Spinal cord (tissue), 10 donors: ENCODE data around the gene OR51D1. TPM values are rescaled to one million over a fixed set of nuclear protein-coding genes. Genes with fewer than 3 reads are reported as not detected.
A peak's percentile ranks its signal among the peaks of the same experiment; 100 is the strongest.

Source experiments
- DNase-seq, 6 donors: peaks; one replicate each; pipeline versions ENCODE4 v3.0.0 to v3.0.0-alpha.2; 2013 to 2015; ENCODE audit warnings: low spot score in 6 of 6, low read depth in 4 of 6
- H3K27ac ChIP-seq: one replicate; pipeline ENCODE4 v1.5.1; 2013; ENCODE audit warnings: low read depth, low read length, control low read depth
- H3K27me3 ChIP-seq: one replicate; pipeline ENCODE4 v1.6.1; 2013; ENCODE audit warnings: low read length; ENCODE audit not compliant: control insufficient read depth, insufficient read depth
- H3K36me3 ChIP-seq: one replicate; pipeline ENCODE4 v1.6.1; 2013; ENCODE audit warnings: low read length; ENCODE audit not compliant: control insufficient read depth, insufficient read depth
- H3K4me1 ChIP-seq: one replicate; pipeline ENCODE4 v1.6.1; 2013; ENCODE audit warnings: low read length; ENCODE audit not compliant: control insufficient read depth, insufficient read depth
- H3K4me3 ChIP-seq: one replicate; pipeline ENCODE4 v1.5.1; 2013; ENCODE audit warnings: low read depth, low read length, control low read depth
- H3K9me3 ChIP-seq: one replicate; pipeline ENCODE4 v1.6.1; 2013; ENCODE audit warnings: low read length; ENCODE audit not compliant: control insufficient read depth, insufficient read depth
- WGBS: methylation state at CpG from one replicate; pipeline ENCODE4 v1.1.5; 2013; ENCODE audit warnings: missing lambda C conversion rate; ENCODE audit not compliant: insufficient coverage; 5-methylcytosine and 5-hydroxymethylcytosine counted together
- polyA plus RNA-seq, 2 donors: library from polyadenylated mRNA; unstranded; fragments of 120-200 nt; gene quantifications; one replicate each; pipeline ENCODE4 v1.2.1, GENCODE V29; 2013; ENCODE audit not compliant: insufficient read length in 2 of 2
- total RNA-seq, 2 donors: library from RNA; depleted of rRNA in 1 of 2; stranded (reverse); fragments of 120-200 nt in 1 of 2; fragments of >200 nt in 1 of 2; gene quantifications; one replicate each; pipeline versions ENCODE4 v1.2.3 to v1.2.4, GENCODE V29; 2013 to 2014
- donor health status: healthy.

The OR51D1 gene
- total and polyA plus RNA-seq, 4 donors: not detected

- H3K4me3 ChIP-seq: no peak overlapping the region
- no peaks in the 10 kb centered on the region for H3K9me3 ChIP-seq
- no peaks in the 10 kb centered on the region for H3K36me3 ChIP-seq
- H3K4me1 ChIP-seq: peaks cover under 1% of the 10 kb centered on the region
- H3K27me3 ChIP-seq: no peaks in the 10 kb centered on the region
- WGBS: no CpG with 5 or more reads among the region's 2 CpGs
- no peak overlapping the region for H3K27ac ChIP-seq
- DNase-seq: no peak
Observed at GRCh38 chr11:4611986-4612385, 25.3 kb upstream of the OR51D1 start.

- Histone ChIP-seq H3K4me1 (no peaks in the 10 kb centered on the region), H3K36me3 (no peaks in the 10 kb centered on the region), H3K4me3 (no peak overlapping the region), H3K27ac (no peak overlapping the region), H3K9me3 (no peaks in the 10 kb centered on the region), H3K27me3 (no peaks in the 10 kb centered on the region)
- no peak for DNase-seq
Observed at GRCh38 chr11:4615856-4616444, 21.3 kb upstream of the OR51D1 start.

GRCh38 chr11:4619514-4619913 is 17.8 kb upstream of the OR51D1 start:
- 72% methylated on average over 5 of the region's 9 CpGs for WGBS
- no peaks in the 10 kb centered on the region for H3K27me3 ChIP-seq
- H3K4me3 ChIP-seq: no peak overlapping the region
- no peaks in the 10 kb centered on the region for H3K36me3 ChIP-seq
- H3K9me3 ChIP-seq: no peaks in the 10 kb centered on the region
- DNase-seq: no peak
- H3K27ac ChIP-seq: no peak overlapping the region
- no peaks in the 10 kb centered on the region for H3K4me1 ChIP-seq

DNA sequence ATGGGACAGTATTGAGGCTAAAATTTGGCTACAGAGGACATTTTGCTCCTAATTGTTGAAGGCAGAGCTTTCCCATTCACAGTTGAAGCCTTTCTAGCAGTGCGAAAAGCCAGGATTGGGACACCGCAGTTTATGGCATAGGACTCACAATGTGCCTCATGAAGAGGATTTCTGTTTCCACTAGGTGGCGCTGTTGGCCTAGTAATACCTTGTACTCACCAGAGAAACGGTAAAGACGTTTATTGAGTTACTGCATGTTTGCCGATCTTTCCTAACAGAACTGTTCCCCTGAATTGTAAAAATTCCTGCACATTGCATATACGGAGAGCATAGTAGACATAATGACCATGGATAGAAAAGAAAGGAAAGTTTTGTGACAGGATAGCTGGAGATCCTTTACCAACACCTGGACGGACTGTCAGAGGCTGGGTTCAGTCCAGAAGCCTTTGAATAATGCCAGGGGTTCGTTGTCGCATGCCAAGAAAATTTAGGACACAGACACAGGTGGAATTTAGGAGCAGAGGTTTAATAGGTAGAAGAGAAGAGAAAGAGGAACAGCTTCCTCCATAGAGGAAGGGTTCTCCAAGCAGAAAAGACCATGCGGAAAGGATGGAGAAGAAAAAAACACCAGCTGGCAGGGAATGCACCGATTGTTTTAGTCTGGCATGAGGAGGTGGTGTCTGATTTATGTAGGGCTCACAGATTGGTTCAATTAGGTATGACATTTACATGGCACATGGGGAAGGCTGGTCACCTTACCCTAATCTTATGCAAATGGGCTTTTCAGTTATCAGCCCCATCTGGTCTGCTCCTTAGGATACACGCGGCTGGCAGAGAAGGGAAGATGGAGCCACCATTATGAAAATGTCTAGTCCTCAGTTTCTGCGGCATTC is 10.8 kb upstream of the OR51D1 start:
- peak; percentile 52 to 96 (median 72) for DNase-seq
- Histone ChIP-seq H3K36me3 (no peaks in the 10 kb centered on the region), H3K27ac (no peak overlapping the region), H3K9me3 (no peaks in the 10 kb centered on the region), H3K4me1 (no peaks in the 10 kb centered on the region), H3K27me3 (no peaks in the 10 kb centered on the region), H3K4me3 (no peak overlapping the region)
- WGBS: 69% methylated on average over 4 of the region's 15 CpGs

DNA sequence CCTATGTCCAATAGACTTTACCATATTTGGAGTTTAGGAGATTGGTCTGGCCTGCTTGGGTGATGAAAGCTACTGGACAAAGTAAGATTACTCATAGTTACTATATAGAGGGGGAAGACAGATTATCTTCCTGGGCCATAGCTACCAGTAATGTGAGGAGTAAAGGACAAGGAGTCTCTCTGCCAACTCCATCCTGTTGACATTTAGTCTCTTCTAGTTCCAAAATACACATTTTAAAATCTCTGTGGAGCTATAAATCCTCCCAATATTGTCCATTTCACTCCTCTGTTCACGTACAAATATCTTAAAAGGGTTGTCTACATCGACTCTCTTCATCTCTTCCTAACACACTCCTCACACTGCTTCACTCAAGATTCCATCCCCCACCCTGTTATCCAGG is 1.1 kb upstream of the OR51D1 start:
- H3K9me3 ChIP-seq: no peaks in the 10 kb centered on the region
- H3K4me3 ChIP-seq: no peak overlapping the region
- no peaks in the 10 kb centered on the region for H3K27me3 ChIP-seq
- H3K36me3 ChIP-seq: no peaks in the 10 kb centered on the region
- peaks cover 8% of the 10 kb centered on the region for H3K4me1 ChIP-seq
- H3K27ac ChIP-seq: no peak overlapping the region
- DNase-seq: no peak
- WGBS: 63% methylated on average over 2 of the region's 2 CpGs

- WGBS: 88% methylated on average over 3 of the region's 3 CpGs
- no peak overlapping the region for H3K27ac ChIP-seq
- no peaks in the 10 kb centered on the region for H3K27me3 ChIP-seq
- H3K4me3 ChIP-seq: no peak overlapping the region
- peaks cover 8% of the 10 kb centered on the region for H3K4me1 ChIP-seq
- no peaks in the 10 kb centered on the region for H3K36me3 ChIP-seq
- H3K9me3 ChIP-seq: no peaks in the 10 kb centered on the region
- no peak for DNase-seq
Observed at GRCh38 chr11:4637662-4638047, 378 bp downstream of the OR51D1 start.

DNA sequence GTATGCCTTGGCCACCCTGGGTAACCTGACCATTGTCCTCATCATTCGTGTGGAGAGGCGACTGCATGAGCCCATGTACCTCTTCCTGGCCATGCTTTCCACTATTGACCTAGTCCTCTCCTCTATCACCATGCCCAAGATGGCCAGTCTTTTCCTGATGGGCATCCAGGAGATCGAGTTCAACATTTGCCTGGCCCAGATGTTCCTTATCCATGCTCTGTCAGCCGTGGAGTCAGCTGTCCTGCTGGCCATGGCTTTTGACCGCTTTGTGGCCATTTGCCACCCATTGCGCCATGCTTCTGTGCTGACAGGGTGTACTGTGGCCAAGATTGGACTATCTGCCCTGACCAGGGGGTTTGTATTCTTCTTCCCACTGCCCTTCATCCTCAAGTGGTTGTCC is 2.7 kb downstream of the OR51D1 start:
- DNase-seq: no peak
- H3K36me3 ChIP-seq: no peaks in the 10 kb centered on the region
- H3K27ac ChIP-seq: no peak overlapping the region
- peaks cover 8% of the 10 kb centered on the region for H3K4me1 ChIP-seq
- no peak overlapping the region for H3K4me3 ChIP-seq
- H3K27me3 ChIP-seq: no peaks in the 10 kb centered on the region
- 92% methylated on average over 5 of the region's 6 CpGs for WGBS
- no peaks in the 10 kb centered on the region for H3K9me3 ChIP-seq

- WGBS: 95% methylated on average over 7 of the region's 7 CpGs
Observed at GRCh38 chr11:4641501-4641900, 4.2 kb downstream of the OR51D1 start.

DNA sequence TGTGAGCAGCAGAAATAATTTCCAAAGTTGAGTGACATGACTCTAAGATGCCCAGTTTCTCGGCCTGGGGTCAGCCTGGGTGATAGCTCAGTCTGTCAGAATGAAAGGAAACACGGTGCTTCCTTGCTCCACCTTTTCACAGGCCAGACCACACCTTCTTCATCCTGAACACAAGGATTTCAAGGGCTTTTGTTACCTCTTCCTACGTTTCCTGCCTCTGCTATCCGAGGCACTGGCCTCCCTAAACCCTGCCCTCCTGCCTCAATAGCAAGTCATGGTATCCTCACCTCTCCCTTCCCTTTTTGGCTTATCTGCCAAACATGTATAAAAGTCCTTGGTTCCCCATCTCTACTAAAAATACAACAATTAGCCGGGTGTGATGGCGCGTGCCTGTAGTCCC is 4.8 kb downstream of the OR51D1 start:
- H3K4me3 ChIP-seq: no peak overlapping the region
- no peak overlapping the region for H3K27ac ChIP-seq
- no peaks in the 10 kb centered on the region for H3K9me3 ChIP-seq
- 83% methylated on average over 6 of the region's 7 CpGs for WGBS
- H3K27me3 ChIP-seq: no peaks in the 10 kb centered on the region
- DNase-seq: no peak
- peaks cover 4% of the 10 kb centered on the region for H3K4me1 ChIP-seq
- H3K36me3 ChIP-seq: no peaks in the 10 kb centered on the region

More at GRCh38 chr11:4641501-4641900, 4.2 kb downstream of the OR51D1 start:
- DNase-seq: no peak
- Histone ChIP-seq H3K36me3 (no peaks in the 10 kb centered on the region), H3K9me3 (no peaks in the 10 kb centered on the region), H3K4me1 (peaks cover 8% of the 10 kb centered on the region), H3K27ac (no peak overlapping the region), H3K27me3 (no peaks in the 10 kb centered on the region), H3K4me3 (no peak overlapping the region)

DNA sequence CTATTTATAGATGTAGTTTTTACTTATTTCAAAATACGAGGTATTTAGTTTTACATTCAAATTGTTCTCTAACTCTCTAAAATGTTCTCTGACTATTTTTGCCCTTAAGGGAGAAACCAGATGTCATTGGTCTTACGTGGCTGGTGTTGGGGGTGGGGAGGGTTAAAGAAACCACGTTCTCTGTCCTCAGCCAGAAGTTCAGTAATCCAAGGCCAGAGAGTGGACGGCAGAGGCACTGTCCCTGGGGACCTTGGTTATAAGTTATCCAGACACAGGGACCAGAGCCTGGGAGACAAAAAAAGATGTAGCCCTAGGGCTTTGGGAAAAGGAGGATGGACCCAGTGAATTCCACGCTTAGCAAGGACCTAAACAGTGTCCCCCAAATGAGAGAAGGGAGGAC is 5.8 kb downstream of the OR51D1 start:
- no peaks in the 10 kb centered on the region for H3K9me3 ChIP-seq
- no peaks in the 10 kb centered on the region for H3K27me3 ChIP-seq
- no peak overlapping the region for H3K27ac ChIP-seq
- WGBS: 49% methylated on average over 4 of the region's 5 CpGs
- DNase-seq: no peak
- no peak overlapping the region for H3K4me3 ChIP-seq
- H3K36me3 ChIP-seq: no peaks in the 10 kb centered on the region
- no peaks in the 10 kb centered on the region for H3K4me1 ChIP-seq
